Suprapubic skin (tissue), 4 donors: ENCODE data around the gene SND1. TPM values are rescaled to one million over a fixed set of nuclear protein-coding genes. Genes with fewer than 3 reads are reported as not detected.

Source experiments
- DNase-seq, 2 donors: peaks; one replicate each; pipeline ENCODE4 v3.0.0-alpha.2; 2019; ENCODE audit warnings: low spot score in 2 of 2
- H3K27ac ChIP-seq: fragments of 200-600 bp; sonication (generic); one replicate; pipeline ENCODE4 v1.5.1; 2019
- H3K27me3 ChIP-seq: fragments of 200-600 bp; sonication (generic); one replicate; pipeline ENCODE4 v1.5.1; 2019
- H3K36me3 ChIP-seq: fragments of 200-600 bp; sonication (generic); one replicate; pipeline ENCODE4 v1.5.1; 2019
- H3K4me1 ChIP-seq: fragments of 200-600 bp; sonication (generic); one replicate; pipeline ENCODE4 v1.5.1; 2019
- H3K4me3 ChIP-seq: fragments of 200-600 bp; sonication (generic); one replicate; pipeline ENCODE4 v1.5.1; 2019; ENCODE audit warnings: mild to moderate bottlenecking
- H3K9me3 ChIP-seq: fragments of 200-600 bp; sonication (generic); one replicate; pipeline ENCODE4 v1.5.1; 2019
- EP300 ChIP-seq: sonication (generic); formaldehyde crosslinking; IDR thresholded peaks from one replicate; pipeline ENCODE4 v1.6.1; 2017; ENCODE audit warnings: antibody characterized with exemption
- POLR2A ChIP-seq, 2 donors: fragments of 450-650 bp; IDR thresholded peaks; one replicate each; pipeline ENCODE4 v1.6.1; 2017; ENCODE audit warnings: antibody characterized with exemption in 2 of 2, mild to moderate bottlenecking in 2 of 2, moderate library complexity in 2 of 2
- POLR2AphosphoS5 ChIP-seq, 3 donors: sonication (generic); formaldehyde crosslinking; IDR thresholded peaks; one replicate each; pipeline ENCODE4 v1.6.1; 2017; ENCODE audit warnings: antibody characterized with exemption in 3 of 3
- WGBS: methylation state at CpG from one replicate; pipeline ENCODE4 v1.1.5; 2018; 5-methylcytosine and 5-hydroxymethylcytosine counted together
- total RNA-seq, 4 donors: library from RNA; depleted of rRNA; stranded (reverse); fragments of >200 nt; gene quantifications; one replicate each; pipeline ENCODE4 v1.1.0, GENCODE V29; 2016
- TF ChIP-seq, protein P1 (sequence below), 2 donors: fragments of 200-600 bp in 1 of 2; fragments of 450-650 bp in 1 of 2; sonication (generic) in 1 of 2; IDR thresholded peaks; one replicate each; pipeline ENCODE4 v1.5.1; 2016 to 2019; ENCODE audit warnings: antibody characterized with exemption in 2 of 2, mild to moderate bottlenecking in 1 of 2, moderate library complexity in 1 of 2

Gene SND1
- total RNA-seq, 4 donors from 2014 or later = 72.2 to 99.8 (median 77.2) TPM

DNA sequence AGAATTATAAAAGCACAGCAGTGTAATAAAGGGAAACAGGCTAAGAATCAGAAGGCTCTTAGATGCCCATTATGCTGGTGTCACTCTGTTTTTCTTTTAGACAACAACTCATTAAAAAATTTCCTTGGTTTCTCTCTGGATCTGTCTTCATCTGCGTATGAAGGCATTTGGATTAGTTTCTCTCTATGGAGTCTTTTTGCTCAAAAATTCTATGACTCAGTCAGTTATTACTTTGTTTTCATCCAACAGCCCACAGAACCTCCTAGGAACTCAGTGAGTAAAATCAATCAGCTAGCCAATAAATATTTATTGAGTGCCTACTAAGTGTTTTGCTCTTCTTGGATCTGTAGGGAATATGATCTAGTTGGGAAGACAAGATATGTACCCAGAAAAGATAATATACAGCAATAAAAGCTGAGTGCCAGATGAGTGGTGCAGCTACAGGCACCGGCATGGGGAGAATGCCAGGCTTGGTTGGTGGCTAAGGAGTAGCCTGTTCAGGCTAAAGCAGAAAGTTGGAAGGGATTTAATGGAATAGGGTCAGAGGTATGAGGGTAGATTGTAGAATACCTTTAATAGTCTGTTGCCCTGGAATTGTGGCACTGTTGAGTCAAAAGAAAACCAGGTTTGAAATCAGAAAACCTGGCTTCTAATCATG is 223.1 kb downstream of the SND1 start:
- Histone ChIP-seq H3K36me3 (no peaks in the 10 kb centered on the region), H3K27me3 (no peaks in the 10 kb centered on the region), H3K4me3 (no peak overlapping the region), H3K27ac (no peak overlapping the region), H3K9me3 (no peaks in the 10 kb centered on the region), H3K4me1 (no peaks in the 10 kb centered on the region)
- WGBS = 73% methylated on average over 2 of the region's 2 CpGs
- no peak for DNase-seq
- TF ChIP-seq, protein P1, sequence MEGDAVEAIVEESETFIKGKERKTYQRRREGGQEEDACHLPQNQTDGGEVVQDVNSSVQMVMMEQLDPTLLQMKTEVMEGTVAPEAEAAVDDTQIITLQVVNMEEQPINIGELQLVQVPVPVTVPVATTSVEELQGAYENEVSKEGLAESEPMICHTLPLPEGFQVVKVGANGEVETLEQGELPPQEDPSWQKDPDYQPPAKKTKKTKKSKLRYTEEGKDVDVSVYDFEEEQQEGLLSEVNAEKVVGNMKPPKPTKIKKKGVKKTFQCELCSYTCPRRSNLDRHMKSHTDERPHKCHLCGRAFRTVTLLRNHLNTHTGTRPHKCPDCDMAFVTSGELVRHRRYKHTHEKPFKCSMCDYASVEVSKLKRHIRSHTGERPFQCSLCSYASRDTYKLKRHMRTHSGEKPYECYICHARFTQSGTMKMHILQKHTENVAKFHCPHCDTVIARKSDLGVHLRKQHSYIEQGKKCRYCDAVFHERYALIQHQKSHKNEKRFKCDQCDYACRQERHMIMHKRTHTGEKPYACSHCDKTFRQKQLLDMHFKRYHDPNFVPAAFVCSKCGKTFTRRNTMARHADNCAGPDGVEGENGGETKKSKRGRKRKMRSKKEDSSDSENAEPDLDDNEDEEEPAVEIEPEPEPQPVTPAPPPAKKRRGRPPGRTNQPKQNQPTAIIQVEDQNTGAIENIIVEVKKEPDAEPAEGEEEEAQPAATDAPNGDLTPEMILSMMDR (IDR thresholded peaks at IDR 0.05) = no peak
- TF ChIP-seq EP300 (no peak), POLR2AphosphoS5 (IDR thresholded peaks at IDR 0.05) (no peak), POLR2A (IDR thresholded peaks at IDR 0.05) (no peak)

DNA sequence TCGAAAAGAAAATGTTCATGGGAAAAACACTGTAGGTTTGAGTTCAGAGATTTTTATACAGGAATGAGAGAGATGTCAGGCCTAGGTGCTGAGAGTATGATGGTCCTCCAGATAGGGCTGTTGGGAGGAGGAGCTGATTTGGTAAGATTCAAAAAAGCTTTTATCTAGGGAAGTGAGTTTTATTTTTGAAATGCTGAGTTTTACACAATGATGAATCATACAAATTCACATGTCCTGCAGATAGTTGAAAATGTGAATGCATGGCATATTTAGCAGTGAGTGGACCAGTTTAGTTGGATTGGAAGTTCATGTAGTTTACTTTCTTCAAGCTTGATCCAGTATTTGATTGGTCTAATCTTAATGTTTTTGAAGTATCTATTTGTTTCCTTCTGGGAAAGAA is 224.4 kb downstream of the SND1 start:
- H3K27me3 ChIP-seq = no peaks in the 10 kb centered on the region
- no peak overlapping the region for H3K27ac ChIP-seq
- no peak overlapping the region for H3K4me3 ChIP-seq
- DNase-seq = no peak
- 72% methylated on average over 1 of the region's 1 CpG for WGBS
- no peak for TF ChIP-seq POLR2A (IDR thresholded peaks at IDR 0.05)
- no peak for TF ChIP-seq POLR2AphosphoS5 (IDR thresholded peaks at IDR 0.05)
- no peak for TF ChIP-seq EP300
- TF ChIP-seq, protein P1 (IDR thresholded peaks at IDR 0.05) = no peak
- H3K36me3 ChIP-seq = no peaks in the 10 kb centered on the region
- H3K4me1 ChIP-seq = no peaks in the 10 kb centered on the region
- H3K9me3 ChIP-seq = no peaks in the 10 kb centered on the region

DNA sequence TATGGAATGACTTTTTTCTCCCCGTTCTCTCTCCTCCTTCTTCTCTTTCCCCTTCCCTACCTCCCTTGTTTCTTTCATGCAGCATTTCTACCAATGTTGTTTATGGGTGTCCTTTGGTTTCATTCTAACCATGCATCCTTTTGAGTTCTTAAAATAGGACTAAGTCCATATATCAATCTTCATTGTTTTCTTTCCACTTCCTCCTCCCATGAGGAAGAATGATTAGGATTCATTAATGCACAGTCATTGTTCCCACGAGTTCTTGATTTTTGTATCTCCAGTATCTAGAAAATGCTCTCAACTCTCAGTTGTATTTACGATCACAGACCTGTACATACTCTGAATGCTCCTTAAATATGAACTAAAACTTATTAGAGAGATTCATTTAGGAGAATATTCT is 226.0 kb downstream of the SND1 start:
- 81% methylated on average over 3 of the region's 3 CpGs for WGBS
- TF ChIP-seq, protein P1 (IDR thresholded peaks at IDR 0.05) = no peak
- TF ChIP-seq POLR2A (IDR thresholded peaks at IDR 0.05) (no peak), EP300 (no peak), POLR2AphosphoS5 (IDR thresholded peaks at IDR 0.05) (no peak)

DNA sequence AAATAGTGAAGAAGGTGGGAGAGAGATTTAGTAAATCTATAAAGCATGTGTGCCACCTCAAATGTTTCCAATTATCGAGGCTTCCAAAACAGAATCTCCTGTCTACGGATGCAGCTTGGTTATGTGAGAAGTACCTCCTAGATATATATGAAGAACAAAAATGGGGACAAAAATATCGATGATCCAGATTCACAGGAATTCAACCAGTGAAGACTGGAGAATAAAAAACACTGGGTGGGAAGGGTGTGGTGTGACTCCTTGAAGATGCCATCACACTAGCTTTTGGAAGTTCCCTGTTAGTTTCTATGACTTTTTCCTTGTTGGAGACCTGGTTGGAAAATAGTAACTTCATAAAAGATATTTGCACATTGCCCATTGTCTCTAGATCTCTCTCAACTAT is 226.8 kb downstream of the SND1 start:
- Histone ChIP-seq H3K36me3 (no peaks in the 10 kb centered on the region), H3K27me3 (no peaks in the 10 kb centered on the region), H3K4me1 (no peaks in the 10 kb centered on the region), H3K9me3 (no peaks in the 10 kb centered on the region), H3K4me3 (no peak overlapping the region), H3K27ac (no peak overlapping the region)
- WGBS = 94% methylated on average over 3 of the region's 3 CpGs
- TF ChIP-seq POLR2A (IDR thresholded peaks at IDR 0.05) = no peak
- TF ChIP-seq POLR2AphosphoS5 (IDR thresholded peaks at IDR 0.05) = no peak
- TF ChIP-seq EP300 = no peak
- TF ChIP-seq, protein P1 (IDR thresholded peaks at IDR 0.05) = no peak
- no peak for DNase-seq

More for the DNA sequence above, 226.0 kb downstream of the SND1 start:
- DNase-seq = no peak
- Histone ChIP-seq H3K4me1 (no peaks in the 10 kb centered on the region), H3K9me3 (no peaks in the 10 kb centered on the region), H3K4me3 (no peak overlapping the region), H3K36me3 (no peaks in the 10 kb centered on the region), H3K27me3 (no peaks in the 10 kb centered on the region), H3K27ac (no peak overlapping the region)

DNA sequence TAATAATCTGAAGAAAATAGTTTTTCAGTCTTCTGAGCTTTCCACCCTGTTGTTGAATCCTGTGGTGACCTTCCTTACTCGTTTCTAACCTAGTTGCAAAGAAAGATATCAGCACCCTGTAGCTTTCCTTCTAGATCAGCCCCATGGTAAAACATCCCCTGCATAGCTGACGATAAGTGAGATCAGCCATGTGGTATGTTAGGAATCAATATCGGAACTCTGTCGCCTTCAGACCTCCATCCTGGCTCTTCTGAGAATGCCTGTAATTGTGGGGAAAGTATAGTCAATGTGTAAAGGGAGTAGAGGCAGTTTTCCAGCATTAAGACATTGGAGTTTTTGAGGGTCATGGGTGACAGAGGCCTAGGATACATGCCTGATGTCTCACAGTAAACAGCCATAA is 227.4 kb downstream of the SND1 start:
- Histone ChIP-seq H3K27ac (no peak overlapping the region), H3K9me3 (no peaks in the 10 kb centered on the region), H3K27me3 (no peaks in the 10 kb centered on the region), H3K36me3 (no peaks in the 10 kb centered on the region), H3K4me3 (no peak overlapping the region), H3K4me1 (no peaks in the 10 kb centered on the region)
- WGBS = 95% methylated on average over 4 of the region's 4 CpGs
- no peak for DNase-seq
- TF ChIP-seq POLR2AphosphoS5 (IDR thresholded peaks at IDR 0.05) (no peak), POLR2A (IDR thresholded peaks at IDR 0.05) (no peak), EP300 (no peak)
- TF ChIP-seq, protein P1 (IDR thresholded peaks at IDR 0.05) = no peak
